C1 segment of cervical spinal cord (tissue), 14 donors: ENCODE measurements around the gene ASB4.
"Not testable (repeated sequence)": the region's sequence is repeated elsewhere in the genome, so short reads cannot be mapped to it uniquely, and the experiment has no call there.

Experiments
- DNase-seq, 14 donors: peaks; one replicate each; lab custom pipeline; 2025; lab: John Stamatoyannopoulos, UW

The ASB4 gene, protein sequence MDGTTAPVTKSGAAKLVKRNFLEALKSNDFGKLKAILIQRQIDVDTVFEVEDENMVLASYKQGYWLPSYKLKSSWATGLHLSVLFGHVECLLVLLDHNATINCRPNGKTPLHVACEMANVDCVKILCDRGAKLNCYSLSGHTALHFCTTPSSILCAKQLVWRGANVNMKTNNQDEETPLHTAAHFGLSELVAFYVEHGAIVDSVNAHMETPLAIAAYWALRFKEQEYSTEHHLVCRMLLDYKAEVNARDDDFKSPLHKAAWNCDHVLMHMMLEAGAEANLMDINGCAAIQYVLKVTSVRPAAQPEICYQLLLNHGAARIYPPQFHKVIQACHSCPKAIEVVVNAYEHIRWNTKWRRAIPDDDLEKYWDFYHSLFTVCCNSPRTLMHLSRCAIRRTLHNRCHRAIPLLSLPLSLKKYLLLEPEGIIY

DNA sequence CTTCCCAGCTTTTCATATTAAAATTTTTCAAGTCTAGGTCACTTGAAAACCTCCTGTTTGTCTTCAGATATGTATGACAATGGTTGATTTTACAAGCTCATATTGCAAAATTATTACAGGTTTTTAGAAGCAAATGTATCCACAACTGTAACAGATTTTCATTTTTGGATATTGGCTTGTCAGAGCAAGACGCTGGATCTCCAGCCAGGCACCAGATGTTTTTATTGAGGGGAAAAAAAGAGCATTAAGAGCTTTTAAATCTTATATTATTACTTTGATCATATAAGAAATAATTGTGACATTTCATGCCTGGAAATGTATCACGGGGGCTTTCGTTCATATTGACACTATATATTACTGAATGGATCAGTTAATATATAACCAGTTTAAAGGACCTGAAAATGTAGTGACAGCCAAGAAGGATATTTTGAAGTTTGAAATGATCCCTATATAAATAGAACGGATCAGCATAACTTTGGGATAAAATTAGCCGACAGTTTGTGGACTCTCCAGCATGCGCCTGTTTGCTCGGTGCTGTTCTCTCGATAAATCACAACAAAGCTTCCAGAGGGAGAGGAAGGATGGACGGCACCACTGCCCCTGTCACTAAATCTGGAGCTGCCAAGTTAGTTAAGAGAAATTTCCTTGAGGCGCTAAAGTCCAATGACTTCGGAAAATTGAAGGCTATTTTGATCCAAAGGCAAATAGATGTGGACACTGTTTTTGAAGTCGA is at the start of gene ASB4:
TSS of gene ASB4 (plus strand) at position 553 of the 733 bp plus-strand sequence. CDS start at position 582, 29 bp downstream.
- no peak for DNase-seq

DNA sequence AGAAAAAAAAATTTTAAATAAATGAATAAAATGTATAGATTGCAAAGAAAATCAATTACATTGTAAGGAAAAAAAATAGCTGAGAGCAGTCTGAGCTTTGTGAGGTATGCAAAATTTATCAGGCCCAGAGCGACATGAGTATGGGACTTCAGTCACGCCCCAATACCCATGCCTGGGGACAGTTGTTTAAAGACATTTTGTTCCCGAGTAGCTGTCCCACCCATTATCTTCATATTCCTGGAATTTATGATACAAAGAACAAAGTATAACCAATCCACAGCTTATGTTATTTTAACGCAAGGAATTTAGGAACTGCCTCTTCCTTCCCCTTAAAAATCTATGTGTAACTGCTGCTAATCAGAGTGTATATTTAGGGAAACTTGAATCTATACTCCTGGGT is 49.3 kb upstream of the ASB4 start:
- no peak for DNase-seq

DNA sequence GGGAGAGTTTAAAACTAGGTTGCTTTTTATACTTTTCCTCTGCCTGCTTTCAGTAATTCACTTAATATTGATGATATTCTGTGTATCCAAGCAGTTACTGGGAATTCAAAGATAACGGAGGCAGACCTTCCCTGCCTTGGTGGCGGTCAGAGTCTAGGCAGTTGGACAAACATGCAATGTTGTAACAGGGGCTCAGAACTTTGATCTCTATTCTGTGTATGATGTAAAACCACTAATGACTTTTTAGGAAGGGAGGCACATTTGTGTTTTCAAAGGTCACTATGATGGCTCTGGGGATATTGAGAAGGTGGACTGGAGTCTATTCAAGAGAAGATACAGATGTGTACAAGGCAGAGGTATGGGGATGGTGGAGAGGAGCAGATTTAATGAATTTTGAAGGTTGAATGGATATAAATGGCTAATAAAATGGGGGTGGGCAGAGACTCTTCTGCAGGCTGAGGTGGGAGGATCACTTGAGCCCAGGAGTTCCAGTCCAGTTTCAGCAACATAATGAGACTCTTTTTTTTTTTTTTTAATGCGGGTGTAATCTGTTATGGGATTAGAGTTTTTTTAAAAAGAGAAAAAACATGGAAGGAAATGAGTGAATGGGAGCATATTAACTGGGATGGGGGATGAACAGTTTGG is 45.2 kb upstream of the ASB4 start:
- no peak for DNase-seq

DNA sequence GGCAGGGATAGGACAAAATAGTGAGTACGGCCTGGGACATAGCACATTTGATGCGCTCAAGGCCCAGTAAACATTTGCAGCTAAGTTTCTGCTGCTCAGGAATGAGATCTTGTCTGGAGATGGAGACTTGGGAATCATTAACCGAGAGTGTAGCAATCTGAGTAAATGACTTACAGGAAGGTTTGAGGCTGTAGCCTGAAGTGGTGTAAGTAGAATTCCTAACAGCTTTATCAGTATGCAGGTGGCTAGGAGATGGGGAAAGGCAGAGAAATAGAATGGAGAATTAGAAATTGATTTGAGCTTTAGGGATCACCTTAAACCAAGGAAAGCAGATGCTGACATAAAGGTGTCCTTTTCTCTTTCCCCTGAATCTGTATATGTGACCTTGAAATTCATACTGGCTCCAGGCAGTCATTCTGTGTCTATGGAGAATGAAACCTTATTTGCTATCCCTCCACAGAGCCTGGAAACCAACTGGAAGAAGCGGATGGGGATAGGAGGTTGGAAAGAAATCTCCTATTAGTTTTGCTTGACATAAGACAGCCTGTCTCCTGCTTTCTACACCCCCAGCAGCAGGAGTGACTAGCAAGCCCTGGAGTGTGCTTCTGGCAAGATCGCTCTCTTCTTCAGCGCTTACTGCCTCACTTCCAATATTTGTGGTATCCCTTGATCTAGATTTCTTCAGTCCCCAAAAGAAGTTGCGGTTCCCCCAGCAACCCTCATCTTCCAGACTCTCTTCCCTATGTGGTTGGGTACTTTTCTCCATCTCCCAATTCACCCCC is 44.5 kb upstream of the ASB4 start:
- DNase-seq: no peak

DNA sequence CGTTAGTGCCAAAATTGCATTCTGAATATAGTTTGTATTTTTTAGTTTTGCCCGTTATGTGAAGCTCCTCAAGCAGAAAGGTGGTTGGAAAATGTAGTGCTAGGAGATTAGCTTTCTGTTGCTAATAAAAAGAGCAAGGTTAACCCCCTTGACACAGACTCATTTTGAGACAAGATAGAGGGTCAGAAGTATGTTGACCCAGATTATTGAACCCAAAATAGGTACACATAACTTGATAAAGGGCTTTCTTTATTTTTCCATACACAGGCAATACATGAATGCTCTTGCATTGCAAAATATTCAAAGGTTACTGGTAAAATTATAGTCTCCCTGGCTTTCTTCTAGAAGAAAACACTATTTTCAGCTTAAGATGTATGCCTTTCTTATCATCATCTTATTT is 40.9 kb upstream of the ASB4 start:
- no peak for DNase-seq

DNA sequence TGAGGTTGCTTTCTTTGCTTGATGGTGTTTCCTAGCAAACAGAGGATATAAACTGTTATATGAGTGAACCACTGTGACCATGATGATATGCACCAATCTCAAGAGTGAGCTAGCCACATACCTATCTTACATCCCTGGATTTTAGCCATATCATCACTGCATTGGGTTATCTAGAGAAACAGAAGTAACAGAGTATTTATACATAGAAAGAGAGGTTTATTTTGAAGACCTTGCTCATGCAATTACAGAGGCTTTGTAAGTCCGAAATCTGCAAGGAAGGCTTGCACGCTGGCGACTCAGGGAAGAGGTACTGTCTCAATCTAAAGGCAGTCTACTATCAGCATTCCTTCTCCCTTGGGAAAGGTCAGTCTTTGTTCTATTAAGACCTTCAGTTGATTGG is 39.1 kb upstream of the ASB4 start:
- DNase-seq: no peak

DNA sequence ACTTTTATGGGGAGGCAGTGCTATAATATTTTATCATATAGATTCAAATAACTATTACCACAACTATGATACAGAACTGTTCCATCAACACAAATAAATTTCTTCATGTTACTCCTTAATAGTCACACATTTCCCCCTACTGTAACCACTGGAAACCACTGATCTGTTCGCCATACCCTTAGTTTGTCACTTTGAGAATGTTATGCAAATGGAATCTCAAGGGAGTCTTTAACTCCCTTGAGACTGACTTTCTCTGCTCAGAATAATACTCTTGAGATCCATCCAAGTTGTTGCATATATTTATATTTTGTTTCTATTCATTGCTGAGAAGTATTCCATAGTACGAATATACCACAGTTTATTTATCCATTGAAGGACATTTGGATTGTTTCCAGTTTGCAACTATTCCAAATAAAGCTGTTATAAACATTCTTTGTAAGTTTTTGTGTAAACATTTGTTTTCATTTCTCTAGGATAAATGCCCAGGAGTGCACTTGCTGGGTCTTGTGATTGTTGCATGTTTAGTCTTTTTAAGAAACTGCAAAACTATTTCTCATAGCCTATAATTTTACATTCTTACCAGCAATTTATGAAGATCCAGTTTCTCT is 31.2 kb upstream of the ASB4 start:
- no peak for DNase-seq

DNA sequence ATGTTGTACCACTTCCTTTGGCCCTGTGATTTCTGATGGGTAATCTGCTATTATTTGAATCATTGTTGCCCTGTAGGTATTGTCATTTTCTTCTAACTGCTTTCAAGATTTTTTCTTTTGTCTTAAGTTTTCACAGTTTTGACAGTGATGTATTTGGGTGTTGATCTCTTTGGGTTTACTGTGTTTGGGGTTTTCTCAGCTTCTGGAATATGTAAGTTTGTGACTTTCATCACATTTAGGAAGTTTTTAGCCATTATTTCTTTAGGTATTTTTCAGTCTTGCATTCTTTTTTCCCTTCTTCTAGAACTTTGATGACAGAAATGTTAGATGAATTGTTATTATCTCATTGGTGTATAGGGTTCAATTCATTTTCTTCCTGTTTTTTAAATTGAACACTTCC is 27.8 kb upstream of the ASB4 start:
- no peak for DNase-seq

DNA sequence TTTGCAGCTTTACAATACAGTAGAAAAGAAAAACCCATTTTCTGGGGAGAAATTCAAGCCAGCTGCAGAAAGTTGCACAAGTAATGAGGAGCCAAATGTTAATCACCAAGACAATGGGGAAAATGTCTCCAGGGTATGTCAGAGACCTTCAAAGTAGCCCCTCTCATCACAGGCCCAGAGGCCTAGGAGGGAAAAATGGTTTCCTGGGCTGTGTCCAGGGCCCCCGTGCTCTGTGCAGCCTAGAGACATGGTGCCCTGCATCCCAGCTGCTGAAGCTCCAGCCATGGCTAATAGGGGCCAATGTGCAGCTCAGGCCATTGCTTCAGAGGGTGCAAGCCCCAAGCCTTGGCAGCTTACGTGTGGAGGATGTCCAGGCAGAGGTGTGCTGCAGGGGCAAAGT is 25.1 kb upstream of the ASB4 start:
- DNase-seq: not testable (repeated sequence)

DNA sequence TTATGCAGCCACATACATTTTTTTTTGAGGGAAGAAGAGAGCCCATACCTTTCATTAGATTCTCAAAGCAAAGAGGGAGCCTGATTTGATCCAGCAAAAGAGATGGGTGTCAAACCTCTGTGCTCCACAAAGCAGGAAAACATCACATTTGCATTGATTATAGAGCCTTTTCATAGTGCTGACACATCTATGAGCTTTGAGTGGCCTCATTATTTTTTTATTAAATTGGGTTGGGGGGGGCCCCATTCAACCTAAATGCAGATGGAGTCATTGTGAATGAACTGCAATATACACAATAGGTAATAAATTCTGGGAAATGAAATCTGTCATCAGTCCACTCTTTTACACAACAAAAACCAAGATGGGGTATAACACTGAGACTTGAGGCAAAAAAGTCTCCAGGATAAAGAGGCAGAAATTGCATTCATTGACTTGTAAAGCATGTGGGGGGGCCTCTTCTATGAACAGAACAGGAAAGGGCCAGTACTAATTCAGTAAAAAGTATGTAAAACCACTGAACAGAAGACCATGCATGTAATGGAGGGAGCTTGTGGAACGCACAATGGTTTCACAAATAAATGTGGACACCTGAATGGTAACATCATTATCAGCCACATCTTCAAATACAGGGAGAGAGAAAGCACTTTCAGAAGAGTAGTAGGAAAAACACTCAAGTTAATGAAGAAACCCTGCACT is 17.7 kb upstream of the ASB4 start:
- DNase-seq: no peak

DNA sequence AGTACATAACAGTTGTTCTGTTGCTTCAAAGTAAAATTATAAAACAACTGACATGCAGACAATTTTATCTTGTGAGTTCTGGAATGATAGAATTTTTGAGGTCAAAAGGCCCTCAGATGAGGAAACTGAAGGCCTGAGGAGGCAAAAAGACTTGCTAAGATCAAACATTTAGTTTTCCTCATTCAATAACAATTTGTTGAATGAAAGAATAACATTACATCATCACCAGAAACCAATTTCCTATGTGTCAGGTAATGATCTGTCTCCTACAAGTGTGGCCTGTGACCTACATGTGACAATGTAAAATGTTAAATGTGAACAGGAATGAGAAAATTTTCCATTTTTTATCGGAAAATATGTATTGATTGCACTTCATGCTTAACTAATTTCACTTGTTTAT is 16.6 kb upstream of the ASB4 start:
- no peak for DNase-seq

DNA sequence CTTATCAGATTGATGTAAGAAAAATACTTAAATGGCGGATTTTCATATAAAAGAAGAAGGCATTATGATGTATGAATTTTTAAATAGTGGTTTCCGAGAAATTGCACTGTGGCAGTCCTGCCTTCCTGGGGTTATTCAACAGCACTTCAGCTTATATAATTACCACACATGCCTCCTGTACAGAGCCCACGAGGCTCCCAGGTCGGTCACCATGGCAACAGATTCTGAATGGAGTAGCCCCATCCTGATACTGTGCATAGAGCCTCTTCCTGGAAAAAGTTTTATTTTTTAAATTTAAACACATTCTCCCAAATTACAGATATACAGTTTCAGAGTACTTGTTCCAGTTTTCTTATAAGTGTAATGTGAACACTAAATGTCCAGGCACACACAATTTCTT is 15.9 kb upstream of the ASB4 start:
- no peak for DNase-seq

DNA sequence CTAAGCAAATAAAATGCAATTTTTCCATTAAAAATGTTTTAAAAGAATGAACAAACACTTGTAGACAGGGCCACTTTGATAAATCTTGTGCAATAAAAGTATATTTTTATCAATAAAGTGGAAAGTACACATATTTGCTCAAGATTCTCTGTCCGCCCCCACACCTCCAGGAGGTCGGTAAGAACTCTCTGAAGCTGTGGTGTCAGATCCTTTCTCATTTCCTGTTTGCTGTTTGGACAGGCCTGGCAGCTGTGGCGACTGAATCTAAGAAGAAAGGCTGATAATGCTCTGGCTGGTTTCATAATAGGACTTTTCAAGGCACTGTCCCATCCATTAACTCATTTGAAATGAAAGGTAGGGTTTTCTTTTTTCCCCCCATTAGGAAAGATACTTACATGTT is 15.3 kb upstream of the ASB4 start:
- DNase-seq: no peak

DNA sequence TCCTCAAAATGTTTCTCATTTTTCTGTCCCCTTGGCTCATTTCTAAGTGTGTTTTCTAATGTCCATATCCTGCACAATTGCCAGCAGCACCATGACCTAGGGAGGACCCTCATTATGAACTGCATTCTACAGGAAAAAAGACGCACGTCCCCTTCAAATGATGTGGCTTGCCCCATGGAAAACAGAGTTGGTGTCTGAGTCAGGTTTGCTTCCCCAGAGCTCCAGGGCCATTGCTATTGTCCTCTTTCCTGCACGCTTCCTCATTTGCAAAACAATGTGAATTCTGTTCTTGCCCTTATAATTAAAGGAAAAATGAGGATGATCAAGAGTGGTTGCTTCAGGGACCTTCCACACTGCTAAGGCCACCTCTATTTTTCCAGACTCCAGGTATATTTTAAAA is 14.7 kb upstream of the ASB4 start:
- no peak for DNase-seq

DNA sequence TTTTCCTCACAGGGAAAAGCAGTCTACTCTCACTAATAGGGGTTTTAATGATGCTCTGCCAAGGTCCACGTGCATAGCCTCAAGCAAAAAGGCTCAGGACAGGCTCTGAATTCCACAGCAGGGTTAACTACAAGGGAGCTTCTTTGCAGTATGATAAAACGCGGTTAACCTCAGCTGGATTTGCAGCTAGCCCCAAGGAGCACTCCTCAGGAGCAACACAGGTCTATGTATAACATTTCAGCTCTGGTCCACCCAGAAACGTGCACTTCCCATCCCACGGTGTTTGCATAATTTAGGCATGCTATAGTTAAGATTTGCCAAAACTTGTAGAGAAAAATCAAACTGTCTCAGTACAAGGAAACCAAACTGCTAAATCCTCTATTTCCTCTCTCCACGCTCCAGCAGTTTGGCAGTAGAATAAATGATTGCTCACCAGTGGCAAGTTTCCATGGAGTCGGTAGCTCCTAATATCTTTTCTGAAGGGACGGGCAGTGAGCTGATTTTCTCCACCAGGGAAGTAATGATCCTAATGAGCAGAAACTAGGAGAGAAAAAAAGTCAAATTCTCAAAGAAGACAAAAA is 13.1 kb upstream of the ASB4 start:
- no peak for DNase-seq

DNA sequence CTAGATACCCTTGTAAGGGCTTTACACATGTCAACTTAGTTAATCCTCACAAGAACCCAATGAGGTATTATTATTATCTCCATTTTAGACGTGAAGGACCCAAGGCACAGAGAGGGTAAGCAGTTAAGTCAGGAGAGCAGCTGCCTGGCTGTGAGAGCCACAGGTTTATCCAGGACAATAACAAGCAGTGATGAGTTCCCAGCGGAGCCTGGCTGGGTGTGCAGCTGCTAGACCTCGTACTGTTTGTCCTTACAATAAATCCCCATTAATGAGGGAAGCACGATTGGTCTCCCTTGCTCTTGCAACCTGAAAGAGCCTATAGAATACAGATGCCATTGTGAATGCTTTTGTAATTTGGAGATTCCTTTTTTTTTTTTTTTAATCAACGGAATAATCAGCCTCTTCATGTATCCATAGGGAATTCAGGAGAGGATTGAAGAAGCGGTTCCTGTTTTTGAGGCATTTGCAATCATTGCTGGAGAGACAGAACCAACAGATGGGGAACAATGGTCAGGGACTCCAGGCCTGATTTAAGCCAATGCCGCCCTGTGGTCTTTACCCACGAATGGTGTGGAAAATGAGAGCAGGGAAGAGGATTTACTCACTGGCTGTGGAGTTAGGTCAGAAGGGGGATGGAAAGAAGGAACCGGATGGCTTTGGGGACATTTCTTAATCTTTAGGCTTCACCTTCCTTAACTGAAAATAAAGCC is 12.3 kb upstream of the ASB4 start:
- DNase-seq: no peak

DNA sequence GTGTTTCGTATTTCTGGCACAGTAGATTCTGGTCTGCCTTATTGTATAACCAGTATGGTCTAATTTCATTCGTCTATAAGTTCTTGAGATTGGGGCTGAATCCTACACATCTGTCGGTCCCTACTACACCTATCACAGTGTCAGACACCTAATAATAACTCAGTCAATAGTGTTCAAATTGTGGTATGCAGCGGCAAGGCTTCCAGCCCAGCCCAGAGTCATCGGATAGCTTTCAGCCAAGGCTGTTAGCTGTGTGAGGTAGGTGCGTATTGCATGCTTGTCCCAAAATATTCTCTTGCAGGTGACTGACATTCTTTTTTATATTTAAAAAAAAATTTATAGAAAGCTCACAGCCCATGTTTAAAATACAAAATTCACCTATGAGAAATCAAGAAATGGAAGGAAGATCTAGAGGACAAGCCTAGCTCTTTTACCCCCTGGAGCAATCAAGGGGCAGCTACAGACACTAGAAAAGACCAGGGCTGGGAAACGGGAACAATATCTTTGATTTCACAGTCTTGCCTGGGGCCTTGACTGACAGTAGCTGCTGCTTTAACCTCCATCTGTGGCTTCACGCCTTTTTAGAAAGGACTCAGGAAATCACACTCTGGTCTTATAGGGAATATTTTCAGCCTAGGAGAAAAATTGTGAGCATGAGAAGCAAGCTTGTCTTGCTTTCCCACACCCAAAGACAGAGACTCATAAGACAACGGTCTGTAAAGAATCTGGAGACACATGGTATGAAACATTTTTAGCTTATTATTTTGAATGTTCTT is 9.5 kb upstream of the ASB4 start:
- DNase-seq: no peak

DNA sequence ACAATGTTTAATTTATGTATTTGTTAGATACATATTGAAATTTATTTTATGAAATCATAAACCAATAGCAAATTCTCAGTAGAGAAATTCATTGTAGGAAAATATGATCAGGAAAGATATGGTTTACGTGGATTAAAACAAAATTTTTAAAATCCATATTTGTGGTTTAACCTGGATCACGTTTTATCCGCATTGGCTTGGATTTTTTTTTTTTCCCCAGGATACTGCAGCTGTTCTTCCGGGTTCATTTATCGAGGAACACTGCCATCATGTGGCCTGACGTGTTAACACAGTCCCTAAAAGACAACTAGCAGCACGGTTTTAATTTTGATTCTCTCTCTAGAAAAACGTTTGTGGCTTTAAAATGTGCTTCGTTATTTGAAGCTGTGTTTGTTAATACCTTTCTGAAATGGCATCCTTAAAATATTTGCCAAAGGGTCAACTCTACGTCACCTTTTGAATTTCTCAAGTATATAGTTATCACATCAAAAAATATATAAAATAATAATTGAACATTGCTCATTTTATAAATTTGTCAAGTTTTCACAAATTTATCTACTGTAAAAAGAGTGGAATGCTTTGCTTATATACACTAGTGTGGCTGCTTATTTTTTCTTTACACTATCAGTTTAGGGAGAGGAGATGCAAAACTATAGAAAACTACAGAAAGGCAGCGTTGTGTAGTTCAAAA is 8.7 kb upstream of the ASB4 start:
- DNase-seq: peak in 5 of 14 donors; percentile 6 to 23 (median 9)
